Activated CD4-positive, alpha-beta memory T cell treated with anti-CD3 and anti-CD28 coated beads for 36 hours (primary cell): ENCODE measurements around the gene CELF2. TPM values are rescaled to one million over a fixed set of nuclear protein-coding genes. Genes with fewer than 3 reads are reported as not detected.

Source experiments
- CTCF ChIA-PET: fragments of 350-600 bp; sonication (Branson Sonifier 250); formaldehyde crosslinking; loops from one replicate; lab custom pipeline; 2021; ENCODE audit warnings: antibody characterized with exemption, inconsistent platforms; lab: Charles Lee
- POLR2A ChIA-PET: fragments of 350-600 bp; sonication (Branson Sonifier 250); formaldehyde crosslinking; loops from one replicate; lab custom pipeline; 2021; ENCODE audit warnings: antibody characterized with exemption; lab: Charles Lee
- DNase-seq: peaks from one replicate; pipeline ENCODE4 v3.0.0-alpha.2; 2020
- H3K27ac Mint-ChIP-seq: one replicate; pipeline ENCODE4 v1.8.0; 2021; ENCODE audit warnings: mixed read lengths
- H3K27me3 Mint-ChIP-seq: one replicate; pipeline ENCODE4 v1.8.0; 2021; ENCODE audit warnings: mixed read lengths
- H3K36me3 Mint-ChIP-seq: one replicate; pipeline ENCODE4 v1.8.0; 2021; ENCODE audit warnings: mixed read lengths
- H3K4me1 Mint-ChIP-seq: one replicate; pipeline ENCODE4 v1.8.0; 2021; ENCODE audit warnings: low read depth, mixed read lengths
- H3K4me3 Mint-ChIP-seq: one replicate; pipeline ENCODE4 v1.8.0; 2021; ENCODE audit warnings: mild to moderate bottlenecking, mixed read lengths
- H3K9me3 Mint-ChIP-seq: one replicate; pipeline ENCODE4 v1.8.0; 2021; ENCODE audit warnings: mixed read lengths
- intact Hi-C: fragments of 100-400 bp; cut with micrococcal nuclease; formaldehyde crosslinking; loops from one replicate; pipeline ENCODE4 v1.15.1; 2023
- total RNA-seq, 2 experiments: library from RNA; stranded (reverse); gene quantifications; one replicate each; pipeline ENCODE4 v1.2.3, GENCODE V29; 2021

Gene CELF2
- total RNA-seq, 2 experiments from 2014 or later, result 109 to 113 TPM

DNA sequence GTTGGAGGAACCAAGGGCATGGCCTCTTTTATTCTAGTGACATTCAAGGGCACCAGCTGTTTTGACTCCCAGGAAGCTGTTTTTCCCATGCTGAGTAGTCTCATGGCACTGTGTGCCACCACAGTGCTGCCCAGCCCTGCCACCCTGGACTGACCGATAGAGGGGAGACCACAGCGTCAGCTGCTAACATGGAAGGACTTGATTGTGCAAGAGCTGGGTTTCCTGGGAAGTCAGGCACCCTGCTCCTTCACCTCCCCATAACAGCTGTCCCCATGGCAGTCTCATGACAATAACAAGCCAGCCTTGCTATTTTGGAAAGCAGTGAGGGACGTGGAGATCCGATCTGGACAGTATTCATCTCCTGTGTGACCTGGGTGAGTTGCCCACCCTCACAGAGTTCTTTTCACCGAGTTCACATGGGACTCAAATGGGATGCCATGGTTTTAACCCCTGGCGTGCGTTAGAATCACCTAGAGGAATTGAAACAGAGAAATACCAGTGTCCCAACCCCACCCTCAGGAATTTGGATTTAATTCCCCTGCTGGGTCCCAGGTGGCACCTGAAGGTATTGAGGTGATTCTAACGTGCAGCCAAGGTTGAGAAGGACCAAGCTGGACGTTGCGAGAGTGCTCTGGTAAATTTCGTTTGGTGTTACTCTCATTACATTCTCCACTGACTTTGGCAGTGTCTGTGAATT, 174.8 kb downstream of the CELF2 start:
- Mint-ChIP-seq H3K9me3 (no peaks in the 10 kb centered on the region), H3K4me3 (peak overlapping the region; percentile 40), H3K4me1 (peaks cover 95% of the 10 kb centered on the region), H3K36me3 (peaks cover 71% of the 10 kb centered on the region), H3K27ac (peak overlapping the region; percentile 89), H3K27me3 (no peaks in the 10 kb centered on the region)
- DNase-seq, result no peak
- intact Hi-C loops, result no loop called here
- CTCF ChIA-PET, result no interaction called here
- POLR2A ChIA-PET, result interaction anchor here (0.7 to 1.5 kb wide), 3 partner anchors 9 to 16 kb away, joined by 3 read pairs; no protein-coding TSS in a partner anchor

DNA sequence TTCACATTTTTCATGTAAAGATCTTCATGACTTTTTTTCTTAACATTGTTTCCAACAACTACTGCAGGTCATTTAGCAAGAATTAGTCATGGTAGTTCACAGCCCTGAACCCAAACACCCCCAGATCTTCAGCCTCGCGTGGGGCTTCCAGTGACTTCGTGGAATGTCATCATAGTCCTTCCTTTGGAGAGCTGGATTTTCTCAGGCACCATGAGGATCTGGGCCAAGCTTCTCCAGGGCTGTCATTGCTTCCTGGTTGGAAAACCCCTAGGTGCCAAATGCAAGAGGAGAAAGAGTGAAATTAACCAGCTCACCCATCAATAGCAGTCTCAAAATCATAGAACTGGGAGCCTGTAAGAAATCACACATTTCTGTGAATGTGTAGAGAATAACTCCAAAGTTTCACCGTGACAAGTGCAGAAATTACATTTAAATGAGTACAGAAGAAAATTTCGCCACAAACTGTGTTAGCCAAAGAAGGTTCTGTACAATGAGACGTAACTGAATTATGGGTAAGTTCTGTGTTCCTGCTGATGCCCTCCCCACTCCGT, 175.4 kb downstream of the CELF2 start:
- Mint-ChIP-seq H3K4me1 (peaks cover 97% of the 10 kb centered on the region), H3K27me3 (no peaks in the 10 kb centered on the region), H3K4me3 (peak overlapping the region; percentile 40), H3K36me3 (peaks cover 67% of the 10 kb centered on the region), H3K27ac (peak overlapping the region; percentile 89), H3K9me3 (no peaks in the 10 kb centered on the region)
- intact Hi-C loops, result no loop called here
- no peak for DNase-seq
- ChIA-PET POLR2A (interaction anchor here (1.5 kb wide), 1 partner anchor 16 kb away, joined by 3 read pairs; no protein-coding TSS in a partner anchor), CTCF (no interaction called here)

DNA sequence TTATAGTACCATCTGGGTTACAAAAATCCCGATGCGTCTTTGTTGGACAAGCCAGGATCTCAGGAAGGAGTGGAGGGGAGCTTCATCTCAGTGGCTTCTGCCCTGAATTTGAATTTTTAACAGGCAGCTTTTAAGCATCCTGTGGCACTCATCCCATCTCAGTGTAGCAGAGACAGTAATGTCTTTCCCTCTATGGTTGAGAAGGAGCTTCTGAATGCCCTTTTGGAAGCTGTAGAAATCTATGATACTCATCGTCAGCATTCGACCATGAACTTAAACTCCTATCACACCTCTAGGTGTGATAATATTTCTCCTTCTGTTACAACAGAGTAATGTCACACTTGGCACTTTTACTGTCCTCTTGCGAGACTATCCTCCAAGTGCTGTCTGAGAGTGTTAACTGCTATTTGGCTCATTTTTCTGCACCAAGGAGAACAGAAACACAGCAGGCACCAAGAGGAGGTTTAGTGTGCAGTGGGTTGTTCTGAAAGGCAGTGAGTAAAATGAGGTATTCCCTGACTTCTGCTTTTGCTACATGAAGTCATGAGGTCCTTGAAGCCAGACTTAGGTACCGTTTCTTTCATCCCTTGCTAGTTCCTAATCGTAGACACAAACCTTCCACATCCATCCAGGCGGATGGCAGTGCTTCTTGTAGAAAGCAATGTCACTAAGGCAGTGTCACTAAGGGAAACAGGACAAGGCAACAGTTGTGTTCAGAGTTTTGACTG, 177.4 kb downstream of the CELF2 start:
- H3K27me3 Mint-ChIP-seq, result no peaks in the 10 kb centered on the region
- H3K27ac Mint-ChIP-seq, result peak overlapping the region; percentile 44
- intact Hi-C loops, result no loop called here
- DNase-seq, result no peak
- peaks cover 97% of the 10 kb centered on the region for H3K4me1 Mint-ChIP-seq
- ChIA-PET POLR2A (interaction anchor here (1.1 kb wide), 1 partner anchor 13 kb away, joined by 3 read pairs; no protein-coding TSS in a partner anchor), CTCF (no interaction called here)
- no peaks in the 10 kb centered on the region for H3K9me3 Mint-ChIP-seq
- no peak overlapping the region for H3K4me3 Mint-ChIP-seq
- H3K36me3 Mint-ChIP-seq, result peaks cover 58% of the 10 kb centered on the region

DNA sequence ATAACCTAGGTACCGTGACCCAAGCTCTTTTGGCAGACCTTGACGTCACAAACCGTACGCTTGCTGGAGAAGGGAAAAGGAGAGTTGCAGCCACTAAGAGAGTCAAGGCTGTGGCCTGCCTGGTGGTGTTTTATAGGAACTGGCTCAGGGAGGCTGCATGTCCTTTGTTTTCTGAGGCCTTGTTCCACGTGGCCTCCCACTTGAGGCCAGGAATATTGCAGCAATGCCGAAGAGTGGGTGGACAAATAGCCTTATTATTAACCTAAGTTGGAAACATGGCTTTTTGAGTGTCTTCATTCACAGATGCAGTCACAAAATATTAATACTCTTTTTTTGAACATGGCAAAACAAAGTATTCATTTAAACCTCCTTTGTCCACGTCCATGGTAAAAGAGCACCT, 178.0 kb downstream of the CELF2 start:
- intact Hi-C loops, result no loop called here
- H3K4me1 Mint-ChIP-seq, result peaks cover 97% of the 10 kb centered on the region
- H3K27ac Mint-ChIP-seq, result peak overlapping the region; percentile 44
- no peak for DNase-seq
- no peak overlapping the region for H3K4me3 Mint-ChIP-seq
- H3K36me3 Mint-ChIP-seq, result peaks cover 61% of the 10 kb centered on the region
- H3K27me3 Mint-ChIP-seq, result no peaks in the 10 kb centered on the region
- POLR2A ChIA-PET, result no interaction called here
- CTCF ChIA-PET, result no interaction called here
- peaks cover 1% of the 10 kb centered on the region for H3K9me3 Mint-ChIP-seq

DNA sequence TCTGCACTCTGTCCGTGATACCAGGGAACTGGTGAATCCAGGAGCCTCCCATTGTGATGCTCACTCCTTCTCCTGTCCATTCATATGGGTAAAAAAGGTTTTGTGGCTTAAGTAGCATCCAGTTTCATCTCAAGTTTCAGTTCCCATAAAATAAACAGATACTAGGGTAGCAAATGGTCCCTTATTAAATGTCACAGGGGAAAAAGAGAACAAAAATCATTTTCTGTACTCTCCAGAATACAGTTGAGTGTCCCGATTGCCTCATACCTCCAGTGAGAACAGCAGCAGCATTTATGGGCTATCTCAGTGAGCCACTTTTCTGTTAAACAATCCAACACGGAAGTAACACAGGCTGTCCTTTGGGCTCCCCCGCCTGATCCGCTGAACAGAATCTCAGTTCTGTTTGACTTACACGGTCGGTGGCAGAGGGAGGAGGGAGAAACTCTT, 179.6 kb downstream of the CELF2 start:
- Mint-ChIP-seq H3K9me3 (peaks cover 10% of the 10 kb centered on the region), H3K27ac (peak overlapping the region; percentile 55), H3K36me3 (peaks cover 70% of the 10 kb centered on the region), H3K4me3 (no peak overlapping the region), H3K27me3 (no peaks in the 10 kb centered on the region), H3K4me1 (peaks cover 97% of the 10 kb centered on the region)
- no peak for DNase-seq
- CTCF ChIA-PET, result no interaction called here
- intact Hi-C loops, result loop anchor here (1.0 kb wide), 1 partner anchor 9 kb away; no protein-coding TSS in a partner anchor
- POLR2A ChIA-PET, result interaction anchor here (1.0 to 1.7 kb wide), 2 partner anchors 8 to 19 kb away, joined by 3 to 4 read pairs; no protein-coding TSS in a partner anchor

DNA sequence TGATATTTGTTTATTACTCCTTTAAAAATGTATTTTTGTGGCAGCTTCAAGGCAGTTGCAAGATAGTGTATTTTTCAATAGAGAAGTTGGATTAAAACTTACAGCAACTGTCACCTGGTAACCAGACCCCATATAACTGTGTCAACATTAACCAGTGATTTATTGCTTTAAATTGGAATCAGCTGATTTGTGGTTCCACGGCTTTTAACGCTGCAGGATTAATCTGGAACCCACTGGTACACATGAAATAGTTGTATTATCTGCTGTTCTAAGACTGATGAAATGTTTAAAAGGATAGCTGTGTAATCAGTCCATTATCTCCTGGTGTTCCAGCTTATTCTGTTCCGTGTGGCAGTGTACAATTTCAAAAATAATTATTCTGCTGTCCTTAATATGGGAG, 180.2 kb downstream of the CELF2 start:
- DNase-seq, result no peak
- no peaks in the 10 kb centered on the region for H3K27me3 Mint-ChIP-seq
- intact Hi-C loops, result loop anchor here (1.0 kb wide), 1 partner anchor 10 kb away; no protein-coding TSS in a partner anchor
- no peak overlapping the region for H3K4me3 Mint-ChIP-seq
- peaks cover 97% of the 10 kb centered on the region for H3K4me1 Mint-ChIP-seq
- H3K9me3 Mint-ChIP-seq, result peaks cover 10% of the 10 kb centered on the region
- ChIA-PET POLR2A (interaction anchor here (0.9 to 1.7 kb wide), 3 partner anchors 9 to 19 kb away, joined by 3 to 4 read pairs (median 3); no protein-coding TSS in a partner anchor), CTCF (no interaction called here)
- peaks cover 70% of the 10 kb centered on the region for H3K36me3 Mint-ChIP-seq
- H3K27ac Mint-ChIP-seq, result peak overlapping the region; percentile 24

DNA sequence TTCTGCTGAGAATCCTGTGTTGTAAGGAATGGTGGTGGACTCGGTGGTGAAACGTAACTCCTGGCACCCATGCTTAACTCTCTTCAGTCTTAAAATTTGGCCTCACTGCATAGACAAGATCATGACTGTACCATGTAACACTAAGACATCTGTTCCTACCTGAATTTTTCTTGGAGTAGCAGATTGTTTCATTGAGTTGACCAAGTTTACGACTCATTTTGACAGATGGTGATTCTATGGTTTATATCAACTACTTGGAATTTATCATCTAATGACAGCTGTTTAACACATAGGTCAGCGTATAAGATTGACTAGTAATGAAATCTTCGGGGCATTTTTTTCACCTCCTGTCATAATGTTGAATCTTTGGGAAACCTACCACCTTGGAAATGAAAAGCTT, 184.2 kb downstream of the CELF2 start:
- peaks cover 10% of the 10 kb centered on the region for H3K9me3 Mint-ChIP-seq
- no peak overlapping the region for H3K4me3 Mint-ChIP-seq
- H3K36me3 Mint-ChIP-seq, result peaks cover 62% of the 10 kb centered on the region
- no peak for DNase-seq
- H3K4me1 Mint-ChIP-seq, result peaks cover 100% of the 10 kb centered on the region
- intact Hi-C loops, result no loop called here
- POLR2A ChIA-PET, result interaction anchor here (0.7 to 2.0 kb wide), 9 partner anchors 8 to 57 kb away, joined by 3 to 10 read pairs (median 3); no protein-coding TSS in a partner anchor
- no peaks in the 10 kb centered on the region for H3K27me3 Mint-ChIP-seq
- peak overlapping the region; percentile 95 for H3K27ac Mint-ChIP-seq
- CTCF ChIA-PET, result interaction anchor here (1.0 to 1.1 kb wide), 3 partner anchors 22 to 69 kb away, joined by 3 read pairs; no protein-coding TSS in a partner anchor

DNA sequence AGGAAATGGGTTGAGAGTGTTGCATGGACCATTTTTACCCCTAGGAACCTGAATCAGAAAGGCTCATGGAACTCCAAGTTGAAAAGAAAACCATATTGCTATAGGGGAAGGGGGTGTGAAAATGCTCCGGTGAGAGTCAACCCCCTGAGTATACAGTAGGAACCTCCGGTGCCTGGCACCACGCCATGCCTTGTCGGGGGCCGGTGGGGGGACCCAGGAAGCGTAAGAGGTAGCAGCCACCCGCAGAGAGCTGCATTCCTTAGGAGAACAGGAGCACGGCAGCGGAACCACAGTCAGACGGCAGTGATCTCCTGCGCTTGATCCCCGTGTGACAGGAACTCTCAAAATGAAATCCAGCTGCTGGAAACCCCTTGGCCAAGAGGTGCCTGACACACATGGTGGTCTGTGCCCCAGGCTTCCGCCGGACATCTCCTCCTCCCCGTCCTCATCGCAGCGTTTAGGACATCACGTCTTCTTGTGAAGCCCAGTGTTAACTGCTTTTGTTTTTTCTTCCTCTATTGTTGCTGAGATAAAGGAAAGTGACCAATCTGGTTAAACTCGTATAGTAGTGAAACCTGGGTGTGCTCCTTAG, 186.8 kb downstream of the CELF2 start:
- peaks cover 69% of the 10 kb centered on the region for H3K36me3 Mint-ChIP-seq
- DNase-seq, result no peak
- no peaks in the 10 kb centered on the region for H3K27me3 Mint-ChIP-seq
- peak overlapping the region; percentile 95 for H3K27ac Mint-ChIP-seq
- H3K4me1 Mint-ChIP-seq, result peaks cover 99% of the 10 kb centered on the region
- peaks cover 10% of the 10 kb centered on the region for H3K9me3 Mint-ChIP-seq
- no peak overlapping the region for H3K4me3 Mint-ChIP-seq
- ChIA-PET CTCF (interaction anchor here (1.0 kb wide), 1 partner anchor 11 kb away, joined by 6 read pairs; no protein-coding TSS in a partner anchor), POLR2A (interaction anchor here (1.1 to 3.3 kb wide), 5 partner anchors 14 to 39 kb away, joined by 3 to 15 read pairs (median 6); no protein-coding TSS in a partner anchor)
- intact Hi-C loops, result no loop called here

DNA sequence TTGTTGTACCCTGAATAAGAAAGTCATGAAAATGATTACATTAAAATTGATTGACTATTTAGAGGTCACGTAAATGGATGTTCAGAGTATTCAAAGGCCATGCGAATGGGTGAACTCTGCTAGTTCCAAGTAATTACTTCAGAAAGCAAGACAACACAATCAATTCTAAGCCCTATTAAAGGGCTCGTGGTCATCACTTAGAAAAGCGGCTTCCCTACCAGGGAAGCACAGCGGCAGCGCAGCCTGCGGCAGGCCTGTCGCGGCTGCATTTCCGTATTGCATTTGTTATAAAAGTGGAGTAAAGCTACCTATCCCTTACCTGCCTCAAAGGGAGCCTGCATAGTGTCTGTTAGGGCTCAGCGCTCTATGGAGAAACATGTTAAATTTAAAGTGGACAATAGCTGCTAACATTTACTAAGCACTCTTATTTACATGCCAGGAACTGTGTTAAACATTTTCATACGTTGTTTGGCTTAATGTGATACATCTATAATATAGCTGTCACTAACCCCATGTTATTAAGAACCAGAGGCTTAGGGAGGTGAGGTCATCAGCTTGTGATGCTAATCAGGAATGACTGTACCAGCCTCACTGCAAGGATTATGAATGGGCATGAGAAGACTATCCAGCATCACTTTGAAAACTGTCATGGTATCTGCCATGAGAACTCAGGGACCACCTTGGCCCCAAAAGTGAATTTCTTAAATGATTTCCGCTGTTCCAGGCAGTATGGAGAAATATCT, 187.5 kb downstream of the CELF2 start:
- ChIA-PET POLR2A (interaction anchor here (0.8 to 3.3 kb wide), 11 partner anchors 9 to 40 kb away, joined by 3 to 15 read pairs (median 5); no protein-coding TSS in a partner anchor), CTCF (interaction anchor here (0.8 to 1.5 kb wide), 4 partner anchors 10 to 67 kb away, joined by 4 to 6 read pairs (median 4); no protein-coding TSS in a partner anchor)
- H3K27ac Mint-ChIP-seq, result peak overlapping the region; percentile 95
- DNase-seq, result peak; percentile 61
- peaks cover 69% of the 10 kb centered on the region for H3K36me3 Mint-ChIP-seq
- peaks cover 98% of the 10 kb centered on the region for H3K4me1 Mint-ChIP-seq
- H3K4me3 Mint-ChIP-seq, result no peak overlapping the region
- peaks cover 10% of the 10 kb centered on the region for H3K9me3 Mint-ChIP-seq
- intact Hi-C loops, result no loop called here
- no peaks in the 10 kb centered on the region for H3K27me3 Mint-ChIP-seq

DNA sequence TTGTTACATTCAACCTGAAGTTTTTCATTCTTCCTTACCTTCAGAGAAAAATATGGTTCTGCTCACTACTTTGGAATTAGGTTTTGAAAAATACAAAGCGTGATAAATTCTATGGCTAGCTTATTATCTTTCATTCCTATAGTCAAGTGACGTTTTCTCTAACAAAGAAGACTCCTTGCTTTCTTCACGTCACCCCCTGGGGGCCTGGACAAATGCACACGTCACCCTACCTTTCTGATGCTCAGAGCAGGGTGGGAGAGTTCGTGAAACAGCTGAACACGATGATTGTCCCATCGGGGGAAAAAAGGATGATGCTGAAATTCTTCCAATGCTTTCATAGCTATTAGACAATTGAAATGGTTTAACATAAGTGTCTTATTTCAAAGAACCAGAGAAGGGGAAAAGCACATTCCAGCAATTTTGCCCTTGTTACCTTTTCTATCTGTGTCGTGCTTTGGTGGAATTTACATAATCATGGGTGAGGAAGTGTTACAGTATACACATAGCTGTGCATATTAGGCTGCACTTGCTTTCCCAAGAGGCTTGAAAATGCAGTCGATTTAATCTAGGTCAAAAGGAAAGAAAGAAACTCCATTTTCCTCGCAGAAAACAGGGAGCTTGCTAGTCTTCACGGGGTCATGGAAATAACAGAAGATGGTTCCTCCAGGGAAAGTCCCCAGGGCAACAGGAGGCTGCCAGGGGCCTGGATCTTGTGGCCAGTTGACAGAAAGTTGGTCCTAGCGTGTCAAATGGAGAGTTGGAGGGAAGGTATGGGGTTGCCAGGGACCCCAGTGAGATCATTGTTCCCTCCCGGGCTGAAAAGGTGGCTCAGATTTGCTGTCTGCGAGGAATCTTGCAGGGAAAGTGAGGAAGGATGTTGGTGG, 189.2 kb downstream of the CELF2 start:
- H3K4me1 Mint-ChIP-seq, result peaks cover 98% of the 10 kb centered on the region
- POLR2A ChIA-PET, result interaction anchor here (1.2 to 3.3 kb wide), 3 partner anchors 11 to 28 kb away, joined by 3 to 15 read pairs (median 7); no protein-coding TSS in a partner anchor
- CTCF ChIA-PET, result interaction anchor here (1.3 to 1.5 kb wide), 3 partner anchors 10 to 30 kb away, joined by 5 read pairs; no protein-coding TSS in a partner anchor
- no peak overlapping the region for H3K4me3 Mint-ChIP-seq
- DNase-seq, result no peak
- H3K27me3 Mint-ChIP-seq, result no peaks in the 10 kb centered on the region
- intact Hi-C loops, result no loop called here
- peaks cover 57% of the 10 kb centered on the region for H3K36me3 Mint-ChIP-seq
- H3K9me3 Mint-ChIP-seq, result no peaks in the 10 kb centered on the region
- peak overlapping the region; percentile 92 for H3K27ac Mint-ChIP-seq
